GM19452 (cell line): ENCODE measurements around the gene PCP2.

ENCODE experiments used
- ATAC-seq: cut with Tn5 transposase; IDR thresholded peaks from one replicate; pipeline ENCODE4 v1.9.1; 2021; ENCODE audit not compliant: unreplicated experiment

PCP2 gene

GRCh38 chr19:7602240-7602934 is 31.1 kb downstream of the PCP2 start:
- ATAC-seq, result no peak

DNA sequence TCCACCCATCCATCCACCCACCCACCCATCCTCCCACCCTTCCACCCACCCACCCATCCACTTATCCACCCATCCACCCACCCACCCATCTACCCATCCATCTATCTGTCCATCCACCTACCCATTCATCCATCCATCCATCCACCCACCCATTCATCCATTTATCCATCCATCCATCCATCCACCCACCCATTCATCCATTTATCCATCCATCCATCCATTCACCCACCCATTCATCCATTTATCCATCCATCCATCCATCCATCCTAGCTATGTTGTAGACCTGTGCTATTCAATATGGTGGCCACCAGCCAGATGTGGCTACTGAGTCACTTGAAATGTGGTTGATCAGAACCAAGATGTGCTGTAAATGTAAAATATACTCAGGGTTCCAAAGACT is 32.8 kb downstream of the PCP2 start:
- ATAC-seq, result no peak

- ATAC-seq, result no peak
These were observed 35.3 kb downstream of the PCP2 start for GRCh38 chr19:7598180-7598579.

DNA sequence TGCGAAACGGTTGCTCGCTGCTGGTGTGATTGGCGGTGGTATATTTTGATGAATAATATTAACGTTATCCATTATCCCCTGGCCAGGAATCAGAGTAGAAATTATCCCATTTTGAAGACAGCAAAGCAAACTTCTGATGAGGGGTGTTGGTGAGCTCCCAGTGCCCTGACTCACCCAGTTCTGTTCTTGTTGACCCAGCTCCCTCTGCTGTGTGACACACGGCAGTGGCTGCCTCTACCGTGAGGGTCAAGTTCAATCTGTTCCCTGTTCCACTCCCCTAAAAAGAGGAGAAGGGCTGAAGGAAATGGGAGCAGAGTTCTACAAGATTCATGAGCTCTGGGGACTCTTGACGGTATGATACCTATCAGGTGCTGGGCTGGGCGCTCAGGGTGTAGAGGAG is 35.8 kb downstream of the PCP2 start:
- no peak for ATAC-seq

DNA sequence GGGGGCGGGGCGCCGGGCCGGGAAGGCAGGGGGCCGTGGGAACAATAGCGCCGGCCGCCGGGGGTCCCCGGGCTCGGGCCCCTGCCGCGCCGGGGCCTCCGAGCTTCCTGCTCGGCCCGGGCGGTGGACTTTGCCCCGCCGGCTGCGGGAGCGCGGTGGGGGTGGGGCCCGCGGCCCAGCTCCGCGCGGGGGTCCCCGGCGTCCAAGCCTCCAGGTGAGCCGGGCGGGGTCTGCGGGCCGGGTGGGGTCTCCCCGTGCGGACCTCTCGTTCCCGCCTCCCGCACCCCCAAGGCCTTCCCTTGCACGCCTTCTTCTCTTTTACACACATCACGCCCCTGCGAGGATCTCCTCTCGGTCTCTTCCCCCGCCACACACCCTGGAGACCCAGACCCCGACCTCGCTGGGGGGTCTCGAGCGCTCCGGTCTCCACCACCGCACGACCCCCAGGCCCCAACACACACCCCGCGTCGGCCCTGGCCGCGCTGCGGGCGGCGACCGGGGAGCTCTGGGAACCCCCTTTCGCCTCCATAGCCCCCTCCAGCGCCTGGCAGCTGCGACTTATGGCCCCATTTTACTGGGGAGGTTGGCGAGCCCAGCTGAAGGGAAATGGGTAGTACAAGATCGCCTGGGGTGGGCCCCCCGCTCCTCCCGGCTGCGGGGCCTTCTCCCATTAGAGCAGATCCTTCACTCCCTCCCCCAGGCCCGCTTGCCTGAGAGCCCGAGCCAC is 37.1 kb downstream of the PCP2 start:
- ATAC-seq, result no peak

- no peak for ATAC-seq
These were observed 37.9 kb downstream of the PCP2 start, which contains the start of gene CAMSAP3 for GRCh38 chr19:7595466-7596133. Gene CAMSAP3 (plus strand): TSS chr19:7595863. CDS start chr19:7596003, 140 bp downstream.

- ATAC-seq, result no peak
These were observed 43.3 kb downstream of the PCP2 start for GRCh38 chr19:7590256-7590655.

- ATAC-seq, result no peak
These were observed 43.7 kb downstream of the PCP2 start for GRCh38 chr19:7589822-7590221.

DNA sequence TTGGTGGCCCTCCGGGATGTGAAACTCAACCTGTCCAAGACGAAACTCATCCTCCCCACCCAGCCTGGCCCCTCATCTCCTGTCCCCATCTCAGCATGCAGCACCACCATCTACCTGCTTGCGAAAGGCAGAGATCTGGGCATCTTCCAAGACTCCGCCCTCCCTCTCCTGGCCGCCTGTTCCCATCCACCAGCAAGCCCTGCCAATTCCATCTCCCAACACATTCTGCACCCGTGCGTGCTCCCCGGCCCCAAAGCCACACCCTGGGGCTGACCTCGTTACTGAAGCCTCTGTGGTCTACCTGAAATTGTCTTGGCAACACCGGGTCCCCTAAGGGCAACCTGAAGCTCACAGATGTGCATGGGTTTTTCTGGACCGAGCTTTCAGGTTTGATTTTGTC is 51.1 kb downstream of the PCP2 start:
- ATAC-seq, result no peak
